HCT116 (cell line): ENCODE results near the gene NHLRC4. TPM values are rescaled to one million over a fixed set of nuclear protein-coding genes. Genes with fewer than 3 reads are reported as not detected.

Source experiments
- ATAC-seq: fragments of 200-7000 bp; cut with Tn5 transposase; 2 replicates; pipeline ENCODE4 v1.9.1; 2020; ENCODE audit warnings: mild to moderate bottlenecking, moderate library complexity
- BruUV-seq: library from RNA; stranded (reverse); fragments of 400-500 nt; replicated peaks from 2 replicates; lab custom pipeline; 2021; lab: Mats Ljungman, UMichigan
- CTCF ChIA-PET: fragments of 300-600 bp; sonication (Branson Sonifier 250); formaldehyde crosslinking; loops from one replicate; lab custom pipeline; 2021; ENCODE audit warnings: antibody characterized with exemption; lab: Charles Lee
- POLR2A ChIA-PET: fragments of 300-600, 350-600 bp; sonication (Branson Sonifier 250); formaldehyde crosslinking; loops from one replicate; lab custom pipeline; 2021; ENCODE audit warnings: antibody characterized with exemption; lab: Charles Lee
- RAD21 ChIA-PET, 2 experiments: fragments of 300-600 bp; sonication (Branson Sonifier 250); formaldehyde crosslinking; loops; one replicate each; lab custom pipeline; 2023; ENCODE audit warnings: low total read pairs in 2 of 2; ENCODE audit not compliant: uncharacterized antibody in 2 of 2, unreplicated experiment in 2 of 2, low non-redundant PET in 1 of 2; lab: Charles Lee
- DNase-seq: peaks from one replicate; pipeline ENCODE4 v3.0.0-alpha.2; 2010; ENCODE audit warnings: low read depth, low spot score
- H2AFZ ChIP-seq: fragments of 200-600 bp; shearing (Covaris generic), sonication (generic); 2 replicates; pipeline ENCODE4 v1.6.1; 2017; ENCODE audit warnings: low read depth, mixed run types, mixed read lengths, antibody characterized with exemption, low read length; ENCODE audit not compliant: poor library complexity, severe bottlenecking
- H3K27ac ChIP-seq: 2 replicates; pipeline ENCODE4 v1.5.1; 2012; ENCODE audit warnings: low read depth, low read length
- H3K27me3 ChIP-seq: fragments of 200-600 bp; sonication (generic); 2 replicates; pipeline ENCODE4 v1.6.1; 2016; ENCODE audit warnings: mixed run types, low read length, mixed read lengths; ENCODE audit not compliant: insufficient read depth
- H3K36me3 ChIP-seq, 2 experiments: fragments of 200-500 bp in 1 of 2; fragments of 200-600 bp in 1 of 2; sonication (Bioruptor generic) in 1 of 2; sonication (generic) in 1 of 2; 2 replicates each; pipeline versions ENCODE4 v1.5.1 to v1.6.1; 2014 to 2016; ENCODE audit warnings: low read length in 2 of 2, inconsistent platforms in 1 of 2, mixed read lengths in 1 of 2, mixed run types in 1 of 2; ENCODE audit not compliant: insufficient read depth in 2 of 2, control insufficient read depth in 1 of 2
- H3K4me1 ChIP-seq, 2 experiments: fragments of 200-600 bp in 1 of 2; sonication (generic) in 1 of 2; 2 replicates each; pipeline versions ENCODE4 v1.5.1 to v1.6.1; 2012 to 2017; ENCODE audit warnings: low read length in 2 of 2, inconsistent platforms in 1 of 2, mild to moderate bottlenecking in 1 of 2, mixed read lengths in 1 of 2, mixed run types in 1 of 2, moderate library complexity in 1 of 2; ENCODE audit not compliant: insufficient read depth in 2 of 2, control insufficient read depth in 1 of 2
- H3K4me2 ChIP-seq: fragments of 200-600 bp; sonication (generic); 2 replicates; pipeline ENCODE4 v1.6.1; 2017; ENCODE audit warnings: mixed run types, low read length, mixed read lengths
- H3K4me3 ChIP-seq, 2 experiments: fragments of 200-600 bp in 1 of 2; sonication (generic) in 1 of 2; replicated peaks in 1 of 2; 2 replicates each; pipeline ENCODE4 v1.5.1; 2011 to 2016; ENCODE audit warnings: low read length in 2 of 2, control low read depth in 1 of 2, low read depth in 1 of 2, mild to moderate bottlenecking in 1 of 2, mixed read lengths in 1 of 2, mixed run types in 1 of 2
- H3K79me2 ChIP-seq: fragments of 200-600 bp; sonication (generic); 2 replicates; pipeline ENCODE4 v1.6.1; 2017; ENCODE audit warnings: mild to moderate bottlenecking, mixed run types, low read length, moderate library complexity, mixed read lengths; ENCODE audit not compliant: insufficient read depth
- H3K9ac ChIP-seq: fragments of 200-600 bp; sonication (generic); 2 replicates; pipeline ENCODE4 v1.6.1; 2016; ENCODE audit warnings: low read length, mixed read lengths
- H3K9me2 ChIP-seq: fragments of 200-600 bp; sonication (generic), shearing (Covaris generic); 2 replicates; pipeline ENCODE4 v1.6.1; 2017; ENCODE audit warnings: mixed run types, mild to moderate bottlenecking, moderate library complexity; ENCODE audit not compliant: insufficient read depth
- H3K9me3 ChIP-seq, 2 experiments: fragments of 200-500 bp in 1 of 2; fragments of 200-600 bp in 1 of 2; sonication (Bioruptor generic) in 1 of 2; sonication (generic) in 1 of 2; 2 replicates each; pipeline ENCODE4 v1.6.1; 2014 to 2017; ENCODE audit warnings: low read length in 2 of 2, mixed read lengths in 2 of 2, inconsistent platforms in 1 of 2, low read depth in 1 of 2, mild to moderate bottlenecking in 1 of 2, mixed run types in 1 of 2, moderate library complexity in 1 of 2; ENCODE audit not compliant: control insufficient read depth in 1 of 2, insufficient read depth in 1 of 2
- H4K20me1 ChIP-seq: fragments of 200-600 bp; sonication (generic), shearing (Covaris generic); 2 replicates; pipeline ENCODE4 v1.6.1; 2017; ENCODE audit warnings: mixed run types, mild to moderate bottlenecking, moderate library complexity; ENCODE audit not compliant: insufficient read depth
- CTCF ChIP-seq, 3 experiments: fragments of 200-600 bp in 1 of 3; sonication (generic) in 1 of 3; IDR thresholded peaks in 2 of 3; conservative IDR thresholded peaks in 1 of 3; 2 replicates each; pipeline ENCODE4 v1.5.1; 2012 to 2017; ENCODE audit warnings: low read depth in 2 of 3, low read length in 2 of 3, antibody characterized with exemption in 1 of 3, borderline replicate concordance in 1 of 3, control low read depth in 1 of 3, mild to moderate bottlenecking in 1 of 3, mixed read lengths in 1 of 3, mixed run types in 1 of 3, moderate library complexity in 1 of 3; ENCODE audit not compliant: insufficient read depth in 1 of 3
- EGR1 ChIP-seq: IDR thresholded peaks from 2 replicates; pipeline ENCODE4 v1.6.1; 2012; ENCODE audit warnings: low read depth
- JUND ChIP-seq: IDR thresholded peaks from 2 replicates; pipeline ENCODE4 v1.6.1; 2012
- SP1 ChIP-seq: IDR thresholded peaks from 2 replicates; pipeline ENCODE4 v1.6.1; 2012; ENCODE audit warnings: low read depth
- SRF ChIP-seq: IDR thresholded peaks from 2 replicates; pipeline ENCODE4 v1.6.1; 2012; ENCODE audit warnings: low read depth
- TCF7L2 ChIP-seq: IDR thresholded peaks from 2 replicates; pipeline ENCODE4 v1.7.0; 2011; ENCODE audit warnings: borderline replicate concordance, inconsistent platforms; ENCODE audit not compliant: insufficient read depth, insufficient read length; ENCODE audit errors: extremely low read depth
- ZFX ChIP-seq: fragments of 450-650 bp; IDR thresholded peaks from 2 replicates; pipeline ENCODE4 v1.6.1; 2017
- intact Hi-C: fragments of 100-400 bp; cut with micrococcal nuclease; formaldehyde crosslinking; loops from 2 replicates; pipeline ENCODE4 v1.10.0; 2022
- total RNA-seq: library from RNA; stranded (reverse); gene quantifications from one replicate; pipeline ENCODE4 v1.2.1, GENCODE V29; 2021; ENCODE audit not compliant: unreplicated experiment
- TF ChIP-seq, protein P1 (sequence below): IDR thresholded peaks from 2 replicates; pipeline ENCODE4 v1.6.1; 2011; ENCODE audit warnings: mild to moderate bottlenecking, low read length, moderate library complexity; ENCODE audit not compliant: insufficient replicate concordance; ENCODE audit errors: extremely low read depth
- TF ChIP-seq, protein P2 (sequence below): IDR thresholded peaks from 2 replicates; pipeline ENCODE4 v1.6.1; 2012
- TF ChIP-seq, protein P3 (sequence below): IDR thresholded peaks from 2 replicates; pipeline ENCODE4 v1.6.1; 2012

The NHLRC4 gene
- total RNA-seq, 1 experiment from 2014 or later, result 0.22 TPM

DNA sequence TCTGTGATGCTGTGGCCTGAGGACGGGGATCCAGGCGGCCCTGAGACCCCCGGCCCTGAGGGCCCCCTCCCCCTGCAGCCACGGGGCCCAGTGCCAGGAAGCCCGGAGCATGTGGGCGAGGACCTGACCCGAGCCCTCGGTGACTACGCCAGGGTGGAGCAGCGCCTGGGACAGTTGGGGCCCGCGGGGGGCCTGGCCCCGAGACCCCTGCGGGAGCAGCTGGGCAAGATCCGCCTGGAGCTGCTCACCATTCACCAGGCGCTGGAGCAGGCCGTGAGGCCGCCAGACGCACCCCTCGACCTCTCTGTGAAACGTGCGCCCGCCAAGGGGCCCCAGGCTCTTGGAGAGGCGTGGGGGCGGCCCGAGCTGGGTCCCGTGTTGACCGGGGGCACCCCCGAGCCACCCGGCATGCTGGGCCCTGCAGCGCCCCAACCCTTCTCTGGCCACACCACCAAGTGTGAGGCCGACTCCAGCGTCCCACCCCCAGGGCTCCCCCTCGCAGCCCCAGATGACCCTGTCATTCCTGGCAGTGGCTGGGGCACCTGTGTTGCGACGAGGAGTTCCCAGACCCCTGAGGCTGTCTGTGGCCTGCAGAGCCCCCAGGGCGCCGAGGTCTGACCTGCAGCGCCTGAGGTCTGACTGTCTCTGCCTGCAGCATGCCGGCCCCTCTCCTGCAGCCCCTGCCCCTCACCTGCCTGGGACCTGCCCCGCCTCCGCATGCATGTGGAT is 2.0 kb upstream of the NHLRC4 start (continued):
- TF ChIP-seq, protein P1, sequence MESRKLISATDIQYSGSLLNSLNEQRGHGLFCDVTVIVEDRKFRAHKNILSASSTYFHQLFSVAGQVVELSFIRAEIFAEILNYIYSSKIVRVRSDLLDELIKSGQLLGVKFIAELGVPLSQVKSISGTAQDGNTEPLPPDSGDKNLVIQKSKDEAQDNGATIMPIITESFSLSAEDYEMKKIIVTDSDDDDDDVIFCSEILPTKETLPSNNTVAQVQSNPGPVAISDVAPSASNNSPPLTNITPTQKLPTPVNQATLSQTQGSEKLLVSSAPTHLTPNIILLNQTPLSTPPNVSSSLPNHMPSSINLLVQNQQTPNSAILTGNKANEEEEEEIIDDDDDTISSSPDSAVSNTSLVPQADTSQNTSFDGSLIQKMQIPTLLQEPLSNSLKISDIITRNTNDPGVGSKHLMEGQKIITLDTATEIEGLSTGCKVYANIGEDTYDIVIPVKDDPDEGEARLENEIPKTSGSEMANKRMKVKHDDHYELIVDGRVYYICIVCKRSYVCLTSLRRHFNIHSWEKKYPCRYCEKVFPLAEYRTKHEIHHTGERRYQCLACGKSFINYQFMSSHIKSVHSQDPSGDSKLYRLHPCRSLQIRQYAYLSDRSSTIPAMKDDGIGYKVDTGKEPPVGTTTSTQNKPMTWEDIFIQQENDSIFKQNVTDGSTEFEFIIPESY, result no peak
- TF ChIP-seq TCF7L2, result no peak
- TF ChIP-seq SP1, result no peak
- TF ChIP-seq, protein P2, sequence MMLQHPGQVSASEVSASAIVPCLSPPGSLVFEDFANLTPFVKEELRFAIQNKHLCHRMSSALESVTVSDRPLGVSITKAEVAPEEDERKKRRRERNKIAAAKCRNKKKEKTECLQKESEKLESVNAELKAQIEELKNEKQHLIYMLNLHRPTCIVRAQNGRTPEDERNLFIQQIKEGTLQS, result no peak
- TF ChIP-seq, all 23 proteins: peak for 0

- Histone ChIP-seq H3K9ac (no peak overlapping the region), H3K4me1 (peaks cover 7 to 16% of the 10 kb centered on the region in 2 experiments), H3K27me3 (no peaks in the 10 kb centered on the region), H3K79me2 (peaks cover 5% of the 10 kb centered on the region; the same call in 1 of the 2 replicates), H3K9me2 (no peaks in the 10 kb centered on the region), H3K9me3 (no peaks in the 10 kb centered on the region), H3K36me3 (no peaks in the 10 kb centered on the region), H2AFZ (no peak overlapping the region), H3K27ac (no peak overlapping the region), H3K4me2 (no peak overlapping the region), H3K4me3 (no peak overlapping the region), H4K20me1 (no peaks in the 10 kb centered on the region)
- DNase-seq (no peak), ATAC-seq (no peak)
- POLR2A ChIA-PET, result no interaction called here
- BruUV-seq, result no TSS peak
- intact Hi-C loops, result no loop called here
- RAD21 ChIA-PET, result no interaction called here
- CTCF ChIA-PET, result no interaction called here
- no peak for TF ChIP-seq JUND
- TF ChIP-seq CTCF (IDR thresholded peaks at IDR 0.05 in 2 of 3, conservative IDR thresholded peaks at IDR 0.05 in 1 of 3; ENCODE audit: borderline replicate concordance in 1 of 3, insufficient read depth in 1 of 3, low read depth in 2 of 3, low read length in 2 of 3), result no peak
- TF ChIP-seq SRF, result no peak
- TF ChIP-seq SP1, result no peak
- no peak for TF ChIP-seq EGR1
- TF ChIP-seq, protein P3, sequence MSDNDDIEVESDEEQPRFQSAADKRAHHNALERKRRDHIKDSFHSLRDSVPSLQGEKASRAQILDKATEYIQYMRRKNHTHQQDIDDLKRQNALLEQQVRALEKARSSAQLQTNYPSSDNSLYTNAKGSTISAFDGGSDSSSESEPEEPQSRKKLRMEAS, result no peak
- TF ChIP-seq ZFX, result no peak
- TF ChIP-seq, protein P1, result no peak
Measured at GRCh38 chr16:565419-566330, 1.1 kb upstream of the NHLRC4 start.
